MCF 10A (cell line): ENCODE measurements around the gene GLYATL1B. TPM values are rescaled to one million over a fixed set of nuclear protein-coding genes. Genes with fewer than 3 reads are reported as not detected.
"Not testable (repeated sequence)": the region's sequence is repeated elsewhere in the genome, so short reads cannot be mapped to it uniquely, and the experiment has no call there.

Experiments used
- BruUV-seq: library from RNA; stranded (reverse); fragments of 400-500 nt; replicated peaks from 2 replicates; lab custom pipeline; 2021; lab: Mats Ljungman, UMichigan
- CTCF ChIA-PET: fragments of 300-600 bp; sonication (Branson Sonifier 250); formaldehyde crosslinking; extraction: SDS; loops from one replicate; lab custom pipeline; 2021; ENCODE audit warnings: antibody characterized with exemption, inconsistent platforms; lab: Yijun Ruan, JAX
- POLR2A ChIA-PET: fragments of 300-600, 350-650 bp; sonication (Branson Sonifier 250); formaldehyde crosslinking; extraction: SDS; loops from one replicate; lab custom pipeline; 2020; ENCODE audit warnings: antibody characterized with exemption, inconsistent platforms; lab: Yijun Ruan, JAX
- DNase-seq: peaks from one replicate; pipeline ENCODE4 v3.0.0-alpha.2; 2018; ENCODE audit not compliant: unreplicated experiment
- H3K27ac Mint-ChIP-seq: one replicate; pipeline ENCODE4 v1.8.0; 2022; ENCODE audit warnings: mild to moderate bottlenecking, low read depth, mixed read lengths; ENCODE audit not compliant: unreplicated experiment
- H3K27me3 Mint-ChIP-seq: one replicate; pipeline ENCODE4 v1.8.0; 2022; ENCODE audit warnings: mixed read lengths; ENCODE audit not compliant: insufficient read depth, unreplicated experiment
- H3K36me3 Mint-ChIP-seq: one replicate; pipeline ENCODE4 v1.8.0; 2022; ENCODE audit warnings: mild to moderate bottlenecking, moderate library complexity, mixed read lengths; ENCODE audit not compliant: insufficient read depth, unreplicated experiment
- H3K4me1 Mint-ChIP-seq: one replicate; pipeline ENCODE4 v1.8.0; 2022; ENCODE audit warnings: mixed read lengths; ENCODE audit not compliant: insufficient read depth, unreplicated experiment
- H3K4me3 Mint-ChIP-seq: one replicate; pipeline ENCODE4 v1.8.0; 2022; ENCODE audit warnings: mild to moderate bottlenecking, moderate library complexity, mixed read lengths; ENCODE audit not compliant: unreplicated experiment
- H3K9me3 Mint-ChIP-seq: one replicate; pipeline ENCODE4 v1.8.0; 2022; ENCODE audit warnings: mixed read lengths; ENCODE audit not compliant: unreplicated experiment
- intact Hi-C: fragments of 100-400 bp; cut with micrococcal nuclease; formaldehyde crosslinking; loops from 2 replicates; pipeline ENCODE4 v1.14.1; 2022
- total RNA-seq: library from RNA; stranded (reverse); gene quantifications from 2 replicates; pipeline ENCODE4 v1.2.3, GENCODE V29; 2022
- TF ChIP-seq, protein P1 (sequence below): fragments of 200-600 bp; IDR thresholded peaks from one replicate; pipeline ENCODE4 v1.8.0; 2022; ENCODE audit warnings: antibody characterized with exemption, mild to moderate bottlenecking; ENCODE audit not compliant: unreplicated experiment

GLYATL1B gene
- total RNA-seq, 1 experiment from 2014 or later = not detected

- Mint-ChIP-seq H3K9me3 (no peaks in the 10 kb centered on the region), H3K36me3 (no peaks in the 10 kb centered on the region), H3K27ac (no peak overlapping the region), H3K4me1 (no peaks in the 10 kb centered on the region), H3K4me3 (no peak overlapping the region), H3K27me3 (peaks cover 83% of the 10 kb centered on the region)
- ChIA-PET CTCF (interaction anchor here (0.9 to 1.3 kb wide), 4 partner anchors 9 to 70 kb away, joined by 3 to 7 read pairs (median 5); no protein-coding TSS in a partner anchor), POLR2A (interaction anchor here (0.6 kb wide), 1 partner anchor 18 kb away, joined by 3 read pairs; no protein-coding TSS in a partner anchor)
- TF ChIP-seq, protein P1, sequence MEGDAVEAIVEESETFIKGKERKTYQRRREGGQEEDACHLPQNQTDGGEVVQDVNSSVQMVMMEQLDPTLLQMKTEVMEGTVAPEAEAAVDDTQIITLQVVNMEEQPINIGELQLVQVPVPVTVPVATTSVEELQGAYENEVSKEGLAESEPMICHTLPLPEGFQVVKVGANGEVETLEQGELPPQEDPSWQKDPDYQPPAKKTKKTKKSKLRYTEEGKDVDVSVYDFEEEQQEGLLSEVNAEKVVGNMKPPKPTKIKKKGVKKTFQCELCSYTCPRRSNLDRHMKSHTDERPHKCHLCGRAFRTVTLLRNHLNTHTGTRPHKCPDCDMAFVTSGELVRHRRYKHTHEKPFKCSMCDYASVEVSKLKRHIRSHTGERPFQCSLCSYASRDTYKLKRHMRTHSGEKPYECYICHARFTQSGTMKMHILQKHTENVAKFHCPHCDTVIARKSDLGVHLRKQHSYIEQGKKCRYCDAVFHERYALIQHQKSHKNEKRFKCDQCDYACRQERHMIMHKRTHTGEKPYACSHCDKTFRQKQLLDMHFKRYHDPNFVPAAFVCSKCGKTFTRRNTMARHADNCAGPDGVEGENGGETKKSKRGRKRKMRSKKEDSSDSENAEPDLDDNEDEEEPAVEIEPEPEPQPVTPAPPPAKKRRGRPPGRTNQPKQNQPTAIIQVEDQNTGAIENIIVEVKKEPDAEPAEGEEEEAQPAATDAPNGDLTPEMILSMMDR = no peak
- no TSS peak for BruUV-seq
- intact Hi-C loops = no loop called here
- no peak for DNase-seq
Measured at GRCh38 chr11:59088162-59088561, 2.1 kb downstream of the GLYATL1B start.

GRCh38 chr11:59093576-59093975 lies 7.5 kb downstream of the GLYATL1B start:
- CTCF ChIA-PET = interaction anchor here (0.6 to 2.0 kb wide), 3 partner anchors 35 to 584 kb away, joined by 3 to 8 read pairs (median 5); no protein-coding TSS in a partner anchor
- H3K9me3 Mint-ChIP-seq, H3K4me3 Mint-ChIP-seq, H3K36me3 Mint-ChIP-seq, H3K4me1 Mint-ChIP-seq, DNase-seq, intact Hi-C loops, H3K27ac Mint-ChIP-seq, POLR2A ChIA-PET, BruUV-seq: not testable (repeated sequence)
- H3K27me3 Mint-ChIP-seq = peaks cover 51% of the 10 kb centered on the region

- H3K27me3 Mint-ChIP-seq = peaks cover 49% of the 10 kb centered on the region
- DNase-seq, H3K4me3 Mint-ChIP-seq, H3K27ac Mint-ChIP-seq, H3K9me3 Mint-ChIP-seq, intact Hi-C loops, BruUV-seq, POLR2A ChIA-PET, H3K4me1 Mint-ChIP-seq, H3K36me3 Mint-ChIP-seq: not testable (repeated sequence)
- CTCF ChIA-PET = interaction anchor here (0.6 to 3.9 kb wide), 6 partner anchors 32 to 255 kb away, joined by 3 to 36 read pairs (median 6); no protein-coding TSS in a partner anchor
Measured at GRCh38 chr11:59095225-59095624, 9.1 kb downstream of the GLYATL1B start.

DNA sequence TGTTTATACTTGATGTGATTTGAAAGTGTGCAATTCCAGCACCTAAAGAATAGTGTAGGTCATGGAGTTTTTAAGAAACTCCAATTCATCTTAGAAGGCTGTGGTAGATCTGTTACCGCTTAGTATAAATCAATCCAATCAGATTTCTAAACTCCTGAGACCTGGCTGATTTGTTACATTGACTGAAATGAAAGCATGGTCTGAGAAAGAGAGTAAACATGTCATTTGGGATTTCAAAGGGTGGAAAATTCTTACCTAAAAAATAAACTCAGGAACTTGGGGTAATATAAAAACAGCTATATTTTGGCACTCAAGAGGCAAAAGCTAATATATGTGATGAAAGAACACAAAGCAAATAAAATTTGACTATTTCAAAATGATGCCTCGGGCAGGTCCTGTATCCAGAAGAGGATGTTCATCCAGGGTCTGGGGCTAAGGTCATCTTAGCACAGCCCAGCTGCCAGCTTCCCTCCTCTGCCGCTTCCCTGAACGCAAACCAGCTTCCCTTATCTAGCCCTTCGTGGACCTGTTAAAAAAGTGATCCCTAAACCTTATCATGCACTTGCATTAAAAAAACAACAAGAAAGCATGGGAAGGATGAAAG lies 10.0 kb downstream of the GLYATL1B start:
- intact Hi-C loops, H3K36me3 Mint-ChIP-seq, H3K9me3 Mint-ChIP-seq, H3K27ac Mint-ChIP-seq, H3K4me1 Mint-ChIP-seq, POLR2A ChIA-PET, DNase-seq, H3K4me3 Mint-ChIP-seq, BruUV-seq: not testable (repeated sequence)
- CTCF ChIA-PET = interaction anchor here (0.7 to 3.9 kb wide), 11 partner anchors 8 to 443 kb away, joined by 3 to 36 read pairs (median 4); partner anchors contain the start of gene FAM111B
- H3K27me3 Mint-ChIP-seq = peaks cover 41% of the 10 kb centered on the region

DNA sequence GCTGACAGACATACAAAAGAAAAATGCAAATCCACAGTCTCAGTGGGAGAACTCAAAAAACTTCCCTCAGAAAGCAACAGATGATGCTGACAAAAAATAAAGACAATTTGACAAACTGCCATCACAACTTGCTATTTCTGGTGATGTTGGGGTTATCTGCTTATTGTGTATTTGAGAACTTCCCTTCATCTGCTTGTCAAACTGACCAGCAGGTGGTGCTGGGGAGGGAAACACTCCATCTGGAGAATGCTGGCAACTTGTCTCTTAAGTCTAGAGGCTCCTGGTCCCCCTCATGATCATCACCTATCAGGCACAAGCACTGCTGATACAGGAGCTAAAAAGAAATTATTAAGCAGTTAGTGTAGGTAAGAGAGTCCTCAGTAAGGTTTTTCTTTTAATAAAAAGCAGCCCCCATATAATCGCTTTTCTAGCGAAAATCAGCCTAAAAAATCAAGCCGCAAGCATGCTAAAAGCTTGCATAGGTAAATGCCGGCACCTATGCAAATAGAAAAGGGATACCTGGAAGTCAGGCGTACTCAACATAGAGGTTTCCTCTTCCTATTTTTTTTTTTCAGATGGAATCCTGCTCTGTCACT lies 11.1 kb downstream of the GLYATL1B start:
- TF ChIP-seq, protein P1 = peak; percentile 71

DNA sequence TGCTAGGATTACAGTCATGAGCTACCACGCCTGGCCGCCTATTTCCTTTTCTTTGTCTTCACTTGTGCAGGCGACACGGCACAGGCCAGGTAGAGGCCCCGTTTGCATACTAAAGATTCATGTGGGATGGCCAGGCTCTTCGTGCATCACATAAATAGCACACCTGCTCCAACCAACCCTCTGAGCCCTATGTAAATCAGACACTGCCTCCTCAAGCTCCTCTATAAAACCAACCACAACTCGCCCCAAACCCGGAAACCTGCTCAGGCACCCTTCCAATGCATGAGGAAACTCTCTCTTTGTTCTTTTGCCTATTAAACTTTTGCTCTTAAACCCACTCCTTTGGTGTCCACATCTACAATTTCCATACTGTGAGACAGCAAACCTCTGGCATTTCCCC lies 11.8 kb downstream of the GLYATL1B start:
- POLR2A ChIA-PET, DNase-seq, BruUV-seq, H3K27ac Mint-ChIP-seq, H3K36me3 Mint-ChIP-seq, H3K4me1 Mint-ChIP-seq, H3K4me3 Mint-ChIP-seq, H3K9me3 Mint-ChIP-seq: not testable (repeated sequence)
- intact Hi-C loops = loop anchor here (1.0 kb wide), 2 partner anchors 38 to 60 kb away; no protein-coding TSS in a partner anchor
- peaks cover 25% of the 10 kb centered on the region for H3K27me3 Mint-ChIP-seq
- CTCF ChIA-PET = interaction anchor here (0.7 to 3.9 kb wide), 20 partner anchors 8 to 871 kb away, joined by 3 to 36 read pairs (median 4); partner anchors contain the start of gene FAM111B

More for the DNA sequence above, 11.1 kb downstream of the GLYATL1B start:
- H3K4me1 Mint-ChIP-seq = no peaks in the 10 kb centered on the region
- H3K27me3 Mint-ChIP-seq = peaks cover 32% of the 10 kb centered on the region
- peak; percentile 72 for DNase-seq
- ChIA-PET CTCF (interaction anchor here (0.6 to 3.9 kb wide), 25 partner anchors 9 to 870 kb away, joined by 3 to 36 read pairs (median 4); partner anchors contain the start of gene FAM111B), POLR2A (no interaction called here)
- no TSS peak for BruUV-seq
- no peaks in the 10 kb centered on the region for H3K36me3 Mint-ChIP-seq
- H3K9me3 Mint-ChIP-seq = no peaks in the 10 kb centered on the region
- intact Hi-C loops = loop anchor here (1.0 kb wide), 2 partner anchors 39 to 61 kb away; no protein-coding TSS in a partner anchor
- H3K27ac Mint-ChIP-seq = no peak overlapping the region
- no peak overlapping the region for H3K4me3 Mint-ChIP-seq
